Activated CD4-positive, CD25-positive, alpha-beta regulatory T cell (primary cell): Measurements from ENCODE around the gene SLC1A3.
"Not testable (repeated sequence)": the region's sequence is repeated elsewhere in the genome, so short reads cannot be mapped to it uniquely, and the experiment has no call there.

ENCODE experiments used
- DNase-seq, 4 experiments: peaks; one replicate each; lab custom pipeline; 2025; lab: John Stamatoyannopoulos, UW

The SLC1A3 gene

DNA sequence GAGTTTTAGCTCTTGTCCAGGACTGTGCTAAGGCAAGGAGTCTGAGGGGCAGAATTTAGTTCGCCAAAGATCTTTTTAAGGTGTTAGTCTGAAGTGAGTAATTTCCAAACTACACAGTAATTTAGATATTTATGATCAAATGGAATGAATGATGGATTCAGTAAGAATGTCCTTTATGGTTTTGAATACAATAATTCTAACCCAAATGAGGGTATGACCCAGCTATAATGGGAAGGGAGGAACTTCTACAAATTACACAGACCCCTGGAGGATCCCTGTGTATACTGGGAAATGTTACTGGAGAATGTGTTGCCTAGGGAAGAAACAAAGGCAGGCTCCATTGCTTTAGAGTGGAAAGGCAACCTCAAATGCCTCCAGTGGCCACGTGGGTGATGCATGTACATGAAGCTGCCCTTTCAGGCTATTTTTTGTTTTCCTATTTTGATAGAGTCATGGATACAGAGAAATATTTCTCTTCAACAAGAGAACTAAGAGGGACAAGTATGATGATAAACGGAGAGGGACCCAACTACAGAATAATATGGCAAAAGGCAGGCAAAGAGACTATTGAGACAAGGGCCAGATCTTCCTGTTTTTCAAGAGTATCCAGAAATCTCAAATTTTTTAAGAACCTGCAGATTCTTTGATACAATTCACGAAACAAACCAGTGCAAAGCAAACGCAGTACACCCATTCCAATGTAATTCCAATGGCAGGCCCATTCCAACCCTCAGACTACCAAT, 25.4 kb downstream of the SLC1A3 start:
- no peak for DNase-seq

DNA sequence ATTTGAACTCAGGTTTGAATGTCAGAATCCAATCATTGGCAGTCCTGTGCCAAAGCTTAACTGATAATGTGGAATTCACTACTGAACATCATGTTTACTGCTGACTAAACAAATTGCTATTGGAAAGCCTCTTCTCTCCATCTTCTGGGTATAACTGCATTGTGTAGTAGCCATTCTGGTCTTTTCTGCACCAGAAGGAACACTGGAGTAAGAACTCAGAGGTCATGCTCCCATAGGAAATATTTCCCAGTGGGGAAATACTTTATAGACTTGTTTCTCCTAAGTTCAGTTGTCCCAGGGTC, 25.9 kb downstream of the SLC1A3 start:
- no peak for DNase-seq

DNA sequence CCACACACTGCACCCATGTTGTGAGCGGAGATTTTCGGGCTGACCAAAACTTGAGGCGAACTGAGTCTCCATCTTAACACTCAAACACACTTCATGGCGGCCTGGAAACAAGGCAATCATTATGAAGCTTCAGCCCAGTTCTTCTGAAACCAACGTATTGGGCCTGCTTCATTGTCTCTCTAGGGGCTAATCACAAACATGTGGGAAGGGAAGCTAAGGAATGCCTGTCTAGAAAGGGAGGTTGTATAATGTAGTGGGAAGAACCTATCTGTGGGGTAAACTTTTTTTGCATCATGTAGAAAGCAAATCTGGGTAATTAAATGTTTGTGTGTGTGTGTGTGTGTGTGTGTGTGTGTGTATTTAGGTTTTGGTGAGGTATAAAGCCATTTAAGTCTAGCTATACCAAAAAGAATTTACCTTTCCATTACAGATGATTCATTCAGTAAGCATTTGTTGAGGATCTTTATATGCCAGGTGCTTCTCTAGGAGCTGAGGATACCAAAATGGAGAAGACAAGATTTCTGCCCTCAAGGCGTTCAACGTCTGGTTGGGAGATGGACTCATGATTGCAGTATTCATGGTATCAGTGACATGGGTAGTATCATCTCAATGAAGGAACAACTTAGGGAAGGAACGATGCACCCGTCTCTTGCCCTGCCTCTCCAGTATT, 29.4 kb downstream of the SLC1A3 start:
- no peak for DNase-seq

DNA sequence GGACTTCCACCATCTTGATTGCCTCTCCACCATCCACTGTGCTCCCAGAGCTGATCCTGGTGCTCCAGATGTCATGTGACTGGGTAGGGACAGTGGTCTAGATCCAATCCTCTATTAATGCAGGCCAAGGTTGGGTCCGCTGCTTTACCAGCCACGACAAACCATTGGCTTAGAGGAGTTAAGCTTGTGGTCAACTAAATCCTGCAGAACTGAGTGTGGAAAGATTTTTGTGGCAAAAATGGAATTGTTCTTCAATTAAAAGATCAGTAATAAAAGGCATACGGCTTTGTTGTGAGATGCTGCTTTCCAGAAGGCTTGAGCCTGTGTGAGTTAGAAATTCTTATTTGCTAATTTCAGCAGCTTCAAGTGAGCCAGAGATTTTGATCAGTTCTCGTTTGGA, 30.7 kb downstream of the SLC1A3 start:
- DNase-seq, result no peak

DNA sequence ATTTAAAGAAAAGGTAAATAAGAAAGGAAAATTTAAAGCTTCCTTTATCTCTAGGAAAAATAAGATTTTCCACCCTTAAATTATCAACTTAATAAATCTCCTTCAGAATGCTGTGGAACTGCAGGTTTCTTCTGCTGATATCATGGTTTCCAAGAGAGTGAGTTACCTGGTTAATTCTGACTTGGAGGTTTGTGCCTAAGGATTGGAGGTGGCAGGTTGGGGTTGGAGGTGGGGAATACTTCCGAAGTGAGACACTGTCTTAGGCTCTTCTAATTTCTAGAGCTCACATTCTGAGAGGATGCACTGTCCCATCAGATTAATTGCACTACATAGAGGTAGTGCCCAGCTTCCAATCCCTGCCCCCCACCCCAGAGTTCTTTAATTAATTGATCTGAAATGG, 31.1 kb downstream of the SLC1A3 start:
- no peak for DNase-seq

DNA sequence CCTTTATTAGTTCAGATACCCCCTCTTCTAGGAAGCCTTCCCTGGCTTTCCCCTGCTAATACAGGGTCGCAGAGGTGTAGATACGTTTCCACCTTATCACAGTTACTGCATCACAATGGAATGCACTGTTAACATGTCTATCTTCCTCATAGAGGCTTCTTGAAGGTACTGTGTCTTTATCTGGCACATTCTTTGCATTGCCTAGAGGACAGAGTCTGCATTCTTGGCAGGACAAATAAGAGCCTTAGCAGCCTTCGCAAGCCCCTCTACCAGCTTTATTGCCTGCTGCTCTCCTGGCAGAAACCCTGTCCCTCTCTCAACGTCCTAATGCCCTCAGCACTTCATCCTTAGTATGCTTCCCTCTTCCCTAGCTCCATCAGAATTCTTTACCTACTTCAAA, 31.6 kb downstream of the SLC1A3 start:
- no peak for DNase-seq

DNA sequence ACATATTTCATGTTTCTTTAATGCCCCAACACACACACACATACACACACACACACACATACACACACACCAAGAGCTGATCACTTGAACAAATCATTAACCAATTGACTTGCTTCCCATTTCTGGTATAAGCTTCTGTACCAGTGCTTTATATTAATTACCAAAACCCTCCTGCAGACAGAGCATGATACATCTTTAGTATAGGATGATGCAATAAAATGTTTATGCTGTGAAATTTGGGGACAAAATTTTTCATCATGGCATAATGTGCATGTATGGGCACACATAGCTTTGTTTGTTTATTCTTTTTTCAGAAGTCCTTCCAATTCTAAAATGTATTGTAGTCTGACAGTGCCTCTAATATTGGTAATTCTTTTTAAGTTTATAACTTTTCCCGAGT, 34.5 kb downstream of the SLC1A3 start:
- DNase-seq, result no peak

DNA sequence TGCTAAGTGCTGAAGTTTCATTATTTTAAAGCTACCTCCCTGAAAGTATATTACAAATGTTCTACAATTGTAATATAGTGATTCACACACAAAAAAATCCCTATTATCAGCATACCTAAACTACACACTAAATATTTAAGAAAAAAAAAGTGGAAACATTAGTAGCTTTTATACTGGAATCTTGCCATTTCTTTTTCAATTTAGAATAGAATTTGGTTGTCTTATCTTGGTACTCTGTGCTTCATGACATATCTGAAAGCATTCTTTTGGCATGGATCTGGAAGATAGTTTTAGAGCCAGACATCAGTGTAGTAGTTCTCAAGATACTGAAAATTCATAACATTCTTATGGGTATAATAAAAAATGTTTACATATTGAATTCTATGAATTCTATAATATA, 35.0 kb downstream of the SLC1A3 start:
- DNase-seq, result no peak

DNA sequence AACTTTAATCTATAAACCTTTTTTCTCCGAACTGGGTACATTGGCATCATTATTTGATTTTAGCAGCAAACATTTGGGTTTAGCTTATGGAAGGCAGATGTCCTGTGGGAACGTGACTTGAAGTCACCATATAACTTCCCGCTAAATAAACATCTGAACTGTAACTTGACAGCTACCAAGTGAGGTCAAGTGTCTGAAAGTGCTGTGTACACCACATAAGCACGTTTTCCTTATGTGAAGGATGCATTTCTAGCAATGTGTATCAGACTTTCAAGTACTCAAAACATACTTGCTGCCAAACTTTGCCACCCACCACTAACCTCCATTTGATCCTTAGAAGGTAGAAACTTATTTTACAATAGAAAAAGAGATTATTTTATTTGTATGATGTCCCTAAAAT, 35.7 kb downstream of the SLC1A3 start:
- DNase-seq, result no peak

DNA sequence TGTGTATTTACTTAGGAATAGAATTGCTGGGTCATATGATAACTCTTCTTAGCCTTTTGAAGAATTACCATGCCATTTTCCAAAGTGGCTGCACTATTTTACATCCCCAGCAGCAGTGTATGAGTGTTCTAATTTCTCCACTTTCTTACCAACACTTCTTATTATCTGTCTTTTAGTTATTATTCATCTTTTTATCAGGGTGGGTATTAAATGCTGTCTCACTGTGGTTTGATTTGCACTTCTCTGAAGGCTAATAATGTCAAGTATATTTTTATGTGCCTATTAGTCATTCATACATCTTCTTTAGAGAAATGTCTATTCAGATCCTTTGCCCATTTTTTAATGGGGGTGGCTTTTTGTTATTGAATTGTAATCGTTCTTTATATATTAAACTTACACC, 36.8 kb downstream of the SLC1A3 start:
- no peak for DNase-seq

DNA sequence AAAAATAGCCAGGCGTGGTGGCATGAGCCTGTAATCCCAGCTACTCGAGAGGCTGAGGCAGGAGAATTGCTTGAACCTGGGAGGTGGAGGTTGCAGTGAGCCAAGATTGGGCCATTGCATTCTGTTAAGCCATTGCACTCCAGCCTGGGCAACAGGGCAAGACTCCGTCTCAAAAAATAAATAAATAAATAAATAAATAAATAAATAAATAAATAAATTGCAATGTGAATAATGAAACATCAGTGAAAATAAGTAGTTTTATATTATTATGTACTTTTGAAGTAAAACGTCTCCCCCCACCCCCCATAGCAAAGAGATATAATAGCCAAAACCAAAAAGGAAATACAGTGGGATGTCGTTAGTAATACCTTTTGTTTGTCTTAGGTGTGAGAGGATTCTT, 37.4 kb downstream of the SLC1A3 start:
- DNase-seq, result not testable (repeated sequence)

DNA sequence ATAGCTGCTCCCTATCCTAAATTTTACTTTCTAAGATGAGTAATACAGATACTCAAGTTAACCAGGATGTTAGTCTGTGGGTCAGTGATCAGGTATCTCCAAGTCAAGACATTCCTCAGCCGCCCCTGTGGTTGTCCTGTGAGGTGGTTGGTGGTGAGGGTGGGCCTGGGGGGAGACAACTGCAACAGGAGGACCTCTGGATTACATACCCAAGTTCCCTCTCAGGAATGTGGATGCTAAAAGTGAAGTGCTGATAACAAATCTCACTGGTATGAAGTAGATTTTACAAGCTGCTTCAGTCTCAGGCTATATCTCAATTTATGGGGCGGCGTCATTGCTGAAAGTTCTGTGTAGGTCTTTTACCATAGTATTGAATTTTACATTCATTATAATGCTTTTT, 38.3 kb downstream of the SLC1A3 start:
- DNase-seq, result no peak

DNA sequence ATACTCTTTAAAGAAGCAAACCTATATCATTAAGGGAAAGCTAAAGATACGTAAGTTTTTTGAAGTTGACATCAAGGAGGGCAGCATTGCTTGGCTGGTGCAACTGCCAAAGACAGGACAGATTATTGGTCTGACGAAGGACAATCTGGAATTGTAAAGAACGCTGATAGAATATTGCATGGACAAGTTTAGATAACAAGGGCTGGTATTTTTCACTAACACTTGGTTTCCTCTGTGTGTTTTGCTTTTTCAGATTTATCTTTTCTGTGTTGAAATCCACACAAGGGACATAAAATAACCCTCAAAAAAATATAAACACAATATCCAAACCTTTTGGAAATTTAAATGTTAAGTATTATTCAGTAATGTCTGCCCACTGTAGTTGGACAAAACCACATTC, 39.7 kb downstream of the SLC1A3 start:
- DNase-seq, result no peak

DNA sequence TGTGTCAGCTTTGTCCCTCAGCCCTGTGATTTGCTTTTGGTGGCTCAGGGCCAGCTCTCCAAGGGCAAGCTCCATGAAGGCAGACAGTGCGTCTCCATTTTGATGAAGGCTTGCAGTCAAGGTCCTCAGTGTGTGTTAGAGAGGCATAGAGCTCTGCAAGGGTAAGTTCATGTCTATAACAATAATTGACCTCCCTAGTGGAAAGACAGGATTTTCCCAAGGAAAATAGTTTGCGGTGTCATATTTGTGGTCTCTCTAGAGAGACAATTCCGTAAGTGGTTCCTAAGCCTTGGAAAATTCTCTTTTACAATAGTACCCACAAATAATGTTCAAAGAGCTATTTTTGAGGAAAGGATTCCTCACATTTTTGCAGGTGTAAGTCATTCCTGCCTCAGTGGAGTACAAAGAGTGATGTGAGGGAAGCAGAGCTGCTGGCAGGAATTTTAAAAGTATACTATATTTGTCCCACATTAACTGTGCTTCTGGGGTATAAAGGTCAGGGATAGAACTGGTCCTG, 40.2 kb downstream of the SLC1A3 start:
- no peak for DNase-seq

DNA sequence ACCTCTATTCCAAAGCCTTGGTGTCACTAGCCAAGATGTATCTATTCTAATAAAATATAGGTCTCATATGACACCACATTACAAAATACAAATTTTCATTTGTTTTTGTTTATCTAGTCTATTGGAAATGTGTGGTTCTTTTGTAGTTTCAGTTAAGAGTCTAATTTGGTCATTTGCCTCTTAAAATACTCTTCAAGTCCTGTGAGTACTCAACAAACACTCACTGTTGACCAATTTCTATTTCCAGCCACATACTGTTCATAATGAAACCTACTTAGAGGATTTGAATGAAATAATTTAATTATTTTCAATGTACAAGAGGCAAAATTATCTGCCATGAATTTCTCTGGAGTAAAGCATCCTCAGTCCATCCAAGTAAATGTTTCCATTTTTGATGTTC, 40.6 kb downstream of the SLC1A3 start:
- no peak for DNase-seq

DNA sequence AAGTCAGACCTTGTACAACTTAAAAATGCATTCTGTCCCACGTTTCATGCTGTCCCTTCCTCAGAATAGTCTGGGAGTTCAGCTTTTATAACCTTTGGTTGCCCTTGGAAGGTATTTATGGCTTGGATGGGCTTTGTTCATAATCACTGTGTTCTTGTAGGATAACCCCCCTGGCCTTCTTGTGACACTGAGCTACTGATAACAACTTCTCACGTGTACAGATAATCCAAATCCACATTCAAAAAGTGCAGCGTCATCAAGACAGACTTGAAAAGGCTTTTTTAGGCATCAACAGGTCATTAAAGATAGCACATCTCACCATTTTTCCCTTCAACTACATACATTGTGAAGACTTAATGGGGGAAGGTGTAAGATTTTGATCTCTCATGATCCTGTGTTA, 42.0 kb downstream of the SLC1A3 start:
- DNase-seq, result no peak

DNA sequence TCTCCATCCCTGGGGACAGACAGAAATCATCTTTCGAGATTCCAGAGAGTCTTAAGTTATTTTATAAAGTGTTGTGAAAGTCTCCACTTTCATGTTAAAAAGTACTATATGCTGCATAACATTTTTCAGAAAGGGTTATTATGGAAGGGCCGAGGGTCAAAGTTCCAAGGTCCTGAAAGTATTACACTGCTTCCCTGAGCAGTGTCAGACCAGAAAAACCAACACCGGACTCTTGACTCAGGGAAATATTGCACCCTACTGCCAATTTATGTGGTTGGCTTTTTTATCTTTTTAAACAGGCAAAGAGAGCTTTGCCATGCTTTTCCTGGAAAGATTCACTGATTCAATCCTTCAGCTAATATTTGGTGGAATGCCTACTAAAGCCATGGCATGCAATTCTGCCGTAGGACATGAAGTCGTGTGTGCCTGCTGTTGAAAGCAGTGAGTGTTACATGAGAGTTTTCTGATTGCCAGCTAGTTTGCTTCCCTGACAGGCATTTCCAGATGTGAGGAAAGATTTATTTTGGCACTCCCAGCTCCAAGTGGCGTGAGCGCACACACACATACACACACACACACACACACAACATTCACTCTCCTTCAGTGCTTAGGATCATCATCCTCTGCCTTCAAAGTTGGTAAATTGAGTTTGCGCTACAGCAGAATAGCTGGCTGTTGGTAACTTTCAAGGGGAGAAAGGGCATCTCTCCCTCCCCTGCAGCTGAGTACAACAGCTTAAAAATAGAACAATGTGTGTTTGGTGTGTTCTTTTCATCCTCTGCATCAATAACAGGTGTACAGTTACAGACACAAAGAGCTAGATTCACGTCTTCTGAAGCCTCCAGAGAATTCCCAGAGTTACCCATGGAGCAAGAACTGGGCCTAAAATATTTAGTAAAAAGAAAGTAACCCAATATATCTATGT, 45.6 kb downstream of the SLC1A3 start:
- no peak for DNase-seq

DNA sequence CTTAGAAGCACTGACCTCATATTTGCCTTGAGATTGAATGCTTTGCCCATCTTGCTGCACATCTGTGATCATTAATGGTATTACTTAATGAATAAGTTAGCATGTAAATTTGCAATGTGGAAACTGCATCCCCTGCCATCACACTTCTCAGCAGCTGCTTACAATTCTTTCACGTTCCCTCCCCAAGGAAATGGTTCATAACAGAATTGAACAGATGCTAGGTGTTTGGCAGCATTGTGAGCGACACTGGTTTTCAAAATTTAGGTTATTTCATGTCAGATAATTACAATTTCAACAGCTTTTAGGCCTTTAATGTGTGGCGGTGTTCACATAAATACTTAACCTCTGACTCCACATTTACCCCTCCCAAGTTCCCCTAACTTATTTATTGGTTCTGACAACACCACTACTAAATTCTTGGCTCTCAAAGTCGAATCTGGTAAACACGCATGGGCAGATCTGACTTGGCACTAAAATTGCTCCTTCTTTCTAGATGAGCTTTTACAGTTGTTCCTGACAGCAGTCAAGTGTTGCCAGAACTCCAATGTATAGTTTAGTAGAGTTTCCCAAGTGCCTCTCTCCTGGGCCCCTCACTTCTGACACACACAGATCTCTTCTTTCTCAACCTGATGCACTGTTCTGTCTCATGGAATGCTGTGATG, 46.8 kb downstream of the SLC1A3 start:
- no peak for DNase-seq

DNA sequence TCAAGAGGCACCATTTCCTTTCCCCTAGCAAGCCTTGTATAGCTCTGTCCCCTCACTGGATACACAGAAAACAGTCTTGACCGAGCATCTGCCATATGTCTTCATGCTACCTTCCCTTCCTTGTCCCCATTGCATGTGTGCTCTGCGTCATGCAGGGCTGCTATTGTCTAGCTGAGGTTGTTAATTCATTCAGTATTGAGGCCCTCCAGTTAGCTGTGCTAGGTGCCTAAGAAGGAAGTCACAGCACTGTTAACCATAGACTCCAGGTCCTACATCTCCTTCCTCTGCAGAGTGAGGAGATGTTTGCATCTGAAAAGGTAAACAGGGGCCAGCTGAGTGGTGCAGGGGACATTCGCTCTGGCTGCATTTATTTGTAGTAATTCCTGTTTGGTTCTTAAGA, 48.2 kb downstream of the SLC1A3 start:
- DNase-seq, result no peak

DNA sequence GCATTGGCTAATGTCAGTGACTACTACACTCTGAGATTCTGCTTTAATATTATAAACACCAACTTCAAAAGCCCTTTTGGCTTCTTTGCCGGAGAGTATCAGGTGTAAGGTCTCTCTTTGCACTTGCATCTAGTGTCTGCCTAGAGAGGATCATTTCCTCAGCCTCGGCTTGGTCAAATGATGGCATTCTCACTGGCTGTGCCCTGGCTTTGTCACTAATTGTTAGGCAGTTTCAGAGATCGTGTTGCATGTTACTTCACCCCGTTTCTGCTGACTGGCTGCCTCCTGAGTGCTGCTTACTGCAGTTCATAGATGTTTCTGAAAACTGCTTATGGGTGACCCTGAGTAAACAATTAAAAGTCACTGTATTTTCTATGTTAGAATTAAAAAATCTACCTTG, 48.8 kb downstream of the SLC1A3 start:
- DNase-seq, result no peak

DNA sequence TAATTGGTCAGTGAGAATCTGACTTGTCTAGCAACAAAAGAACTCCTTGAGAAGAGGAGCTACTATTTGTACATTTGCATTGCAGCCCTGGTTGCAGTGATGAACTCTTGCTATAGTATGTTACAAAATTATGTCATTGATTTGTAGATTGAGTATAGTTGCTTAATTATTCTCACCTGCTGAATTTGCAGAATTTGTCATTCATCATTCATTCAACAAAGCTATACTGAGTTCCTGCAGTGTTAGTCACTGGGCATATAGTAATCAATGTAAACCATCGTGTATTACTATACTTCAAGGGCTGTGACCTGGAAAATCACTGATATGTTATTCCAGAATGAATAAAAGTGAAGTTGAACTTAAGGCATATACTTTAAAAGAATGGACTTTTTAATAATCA, 50.1 kb downstream of the SLC1A3 start:
- DNase-seq, result no peak

DNA sequence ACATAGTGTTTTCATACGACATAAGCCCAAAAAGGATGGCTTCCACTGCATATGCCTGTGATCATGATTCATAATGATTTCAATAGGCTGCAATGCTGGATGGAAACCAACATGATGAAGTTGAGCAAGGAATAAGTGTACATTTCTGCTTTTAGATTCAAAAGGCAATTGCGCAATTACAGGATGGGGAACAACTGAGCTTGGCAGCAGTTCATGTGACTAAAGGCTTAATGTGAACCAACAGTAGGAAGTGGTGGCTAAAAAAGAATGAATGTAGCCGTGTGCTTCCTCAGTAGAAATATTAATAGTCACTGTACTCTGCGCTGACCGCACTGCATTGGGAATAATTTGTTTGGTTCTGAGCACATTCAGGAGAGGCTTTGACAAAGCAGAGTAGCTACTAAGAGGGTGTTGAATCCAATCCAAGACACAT, 51.2 kb downstream of the SLC1A3 start:
- DNase-seq, result no peak
